ENCODE data around the gene ZNF683.

ZNF683 gene

DNA sequence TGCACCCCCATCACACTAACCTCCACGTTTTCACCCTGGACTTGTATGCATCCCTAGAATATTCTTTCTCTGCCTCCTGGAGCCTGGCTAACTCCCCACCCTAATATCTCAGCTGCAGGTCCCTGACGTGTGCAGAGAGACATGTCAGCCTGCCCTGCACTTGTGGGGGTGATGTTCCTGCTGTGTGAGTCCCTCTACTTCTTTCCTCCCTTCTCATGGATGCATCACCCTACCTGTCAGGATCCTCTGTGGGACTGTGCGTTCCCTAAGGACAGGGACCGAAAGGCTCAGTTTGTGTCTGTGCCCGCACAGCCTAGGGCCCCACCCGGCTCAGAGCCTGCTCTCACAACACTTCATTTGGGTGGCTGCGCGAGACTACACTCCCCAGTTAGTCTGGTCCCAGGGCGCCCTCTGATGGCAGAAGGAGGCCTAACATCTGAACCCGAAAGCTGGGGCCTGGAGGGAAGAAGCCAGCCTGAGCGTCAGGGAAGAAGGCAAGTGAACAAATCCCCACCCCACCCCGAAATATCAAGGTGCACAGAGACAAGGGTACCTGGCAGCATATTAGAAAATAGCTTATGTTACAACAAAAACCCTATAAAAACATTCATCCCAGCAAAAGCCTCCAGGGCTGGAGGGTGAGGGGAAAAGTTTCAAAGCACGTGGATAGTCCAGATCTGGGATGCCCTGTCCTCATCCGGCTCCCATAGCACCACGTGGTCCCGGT is 51.1 kb downstream of the ZNF683 start (continued):
- TF ChIP-seq CTCF (tag by site-specific recombination; IDR thresholded peaks at IDR 0.05) (peak; percentile 85), ZNF16 (tag by site-specific recombination; IDR thresholded peaks at IDR 0.05; ENCODE audit: low read depth) (no peak), ZNF626 (tag by site-specific recombination; IDR thresholded peaks at IDR 0.05) (no peak), BCL11B (tag by site-specific recombination; IDR thresholded peaks at IDR 0.05; ENCODE audit: low read depth) (no peak), ZNF488 (tag by site-specific recombination; IDR thresholded peaks at IDR 0.05) (no peak), ZNF266 (tag by site-specific recombination; IDR thresholded peaks at IDR 0.05; ENCODE audit: low read depth) (no peak), ZNF449 (tag by site-specific recombination; IDR thresholded peaks at IDR 0.05) (no peak), ZNF555 (tag by site-specific recombination; conservative IDR thresholded peaks at IDR 0.05) (no peak), ZNF223 (tag by site-specific recombination; IDR thresholded peaks at IDR 0.05) (no peak), GFI1B (tag by site-specific recombination; IDR thresholded peaks at IDR 0.05) (no peak), GLIS1 (tag by site-specific recombination; IDR thresholded peaks at IDR 0.05) (0 out of 2 replicates have a peak, but pooled peaks have one; percentile 12), ZNF280C (tag by site-specific recombination; IDR thresholded peaks at IDR 0.05) (no peak), REST (tag by site-specific recombination; IDR thresholded peaks at IDR 0.05) (no peak), ZNF362 (tag by site-specific recombination; IDR thresholded peaks at IDR 0.05) (no peak), ZNF623 (tag by site-specific recombination; IDR thresholded peaks at IDR 0.05) (no peak), ZNF211 (tag by site-specific recombination; IDR thresholded peaks at IDR 0.05; ENCODE audit: low read depth) (no peak), ZNF501 (tag by site-specific recombination; IDR thresholded peaks at IDR 0.05) (peak; percentile 23; the same call in 1 of the 2 replicates), ZSCAN16 (tag by site-specific recombination; IDR thresholded peaks at IDR 0.05) (0 out of 2 replicates have a peak, but pooled peaks have one; percentile 54)
- TF ChIP-seq, protein P1, sequence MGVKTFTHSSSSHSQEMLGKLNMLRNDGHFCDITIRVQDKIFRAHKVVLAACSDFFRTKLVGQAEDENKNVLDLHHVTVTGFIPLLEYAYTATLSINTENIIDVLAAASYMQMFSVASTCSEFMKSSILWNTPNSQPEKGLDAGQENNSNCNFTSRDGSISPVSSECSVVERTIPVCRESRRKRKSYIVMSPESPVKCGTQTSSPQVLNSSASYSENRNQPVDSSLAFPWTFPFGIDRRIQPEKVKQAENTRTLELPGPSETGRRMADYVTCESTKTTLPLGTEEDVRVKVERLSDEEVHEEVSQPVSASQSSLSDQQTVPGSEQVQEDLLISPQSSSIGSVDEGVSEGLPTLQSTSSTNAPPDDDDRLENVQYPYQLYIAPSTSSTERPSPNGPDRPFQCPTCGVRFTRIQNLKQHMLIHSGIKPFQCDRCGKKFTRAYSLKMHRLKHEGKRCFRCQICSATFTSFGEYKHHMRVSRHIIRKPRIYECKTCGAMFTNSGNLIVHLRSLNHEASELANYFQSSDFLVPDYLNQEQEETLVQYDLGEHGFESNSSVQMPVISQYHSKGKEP (tag by site-specific recombination; IDR thresholded peaks at IDR 0.05), result no peak
- TF ChIP-seq, protein P2, sequence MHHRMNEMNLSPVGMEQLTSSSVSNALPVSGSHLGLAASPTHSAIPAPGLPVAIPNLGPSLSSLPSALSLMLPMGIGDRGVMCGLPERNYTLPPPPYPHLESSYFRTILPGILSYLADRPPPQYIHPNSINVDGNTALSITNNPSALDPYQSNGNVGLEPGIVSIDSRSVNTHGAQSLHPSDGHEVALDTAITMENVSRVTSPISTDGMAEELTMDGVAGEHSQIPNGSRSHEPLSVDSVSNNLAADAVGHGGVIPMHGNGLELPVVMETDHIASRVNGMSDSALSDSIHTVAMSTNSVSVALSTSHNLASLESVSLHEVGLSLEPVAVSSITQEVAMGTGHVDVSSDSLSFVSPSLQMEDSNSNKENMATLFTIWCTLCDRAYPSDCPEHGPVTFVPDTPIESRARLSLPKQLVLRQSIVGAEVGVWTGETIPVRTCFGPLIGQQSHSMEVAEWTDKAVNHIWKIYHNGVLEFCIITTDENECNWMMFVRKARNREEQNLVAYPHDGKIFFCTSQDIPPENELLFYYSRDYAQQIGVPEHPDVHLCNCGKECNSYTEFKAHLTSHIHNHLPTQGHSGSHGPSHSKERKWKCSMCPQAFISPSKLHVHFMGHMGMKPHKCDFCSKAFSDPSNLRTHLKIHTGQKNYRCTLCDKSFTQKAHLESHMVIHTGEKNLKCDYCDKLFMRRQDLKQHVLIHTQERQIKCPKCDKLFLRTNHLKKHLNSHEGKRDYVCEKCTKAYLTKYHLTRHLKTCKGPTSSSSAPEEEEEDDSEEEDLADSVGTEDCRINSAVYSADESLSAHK (tag by site-specific recombination; IDR thresholded peaks at IDR 0.05), result no peak
- TF ChIP-seq, protein P3, sequence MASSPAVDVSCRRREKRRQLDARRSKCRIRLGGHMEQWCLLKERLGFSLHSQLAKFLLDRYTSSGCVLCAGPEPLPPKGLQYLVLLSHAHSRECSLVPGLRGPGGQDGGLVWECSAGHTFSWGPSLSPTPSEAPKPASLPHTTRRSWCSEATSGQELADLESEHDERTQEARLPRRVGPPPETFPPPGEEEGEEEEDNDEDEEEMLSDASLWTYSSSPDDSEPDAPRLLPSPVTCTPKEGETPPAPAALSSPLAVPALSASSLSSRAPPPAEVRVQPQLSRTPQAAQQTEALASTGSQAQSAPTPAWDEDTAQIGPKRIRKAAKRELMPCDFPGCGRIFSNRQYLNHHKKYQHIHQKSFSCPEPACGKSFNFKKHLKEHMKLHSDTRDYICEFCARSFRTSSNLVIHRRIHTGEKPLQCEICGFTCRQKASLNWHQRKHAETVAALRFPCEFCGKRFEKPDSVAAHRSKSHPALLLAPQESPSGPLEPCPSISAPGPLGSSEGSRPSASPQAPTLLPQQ (tag by site-specific recombination; IDR thresholded peaks at IDR 0.05), result peak; percentile 85
